ENCODE measurements around the gene HDAC7. TPM values are rescaled to one million over a fixed set of nuclear protein-coding genes. Genes with fewer than 3 reads are reported as not detected.

Gene HDAC7
- polyA plus RNA-seq, 1 donor, result 32.9 TPM

GRCh38 chr12:47786662-47787280, 32.9 kb downstream of the HDAC7 start:
- H3K9me3 ChIP-seq (ENCODE audit: control insufficient read depth, low read depth, low read length), result no peaks in the 10 kb centered on the region
- no CpG with 5 or more reads among the region's 10 CpGs for WGBS (ENCODE audit: insufficient coverage, low lambda C conversion rate)
- no peaks in the 10 kb centered on the region for H3K4me1 ChIP-seq (ENCODE audit: control insufficient read depth, insufficient read depth, low read length)
- H3K27me3 ChIP-seq (ENCODE audit: control insufficient read depth, insufficient read depth, low read length), result no peaks in the 10 kb centered on the region
- peaks cover 94% of the 10 kb centered on the region for H3K36me3 ChIP-seq (ENCODE audit: control insufficient read depth, insufficient read depth, low read length)
- DNase-seq, result peak; percentile 52 to 71
- no peak overlapping the region for H3K4me3 ChIP-seq (ENCODE audit: low read length)
- H3K27ac ChIP-seq (ENCODE audit: low read length), result no peak overlapping the region

- Histone ChIP-seq H3K36me3 (ENCODE audit: control insufficient read depth, insufficient read depth, low read length) (peaks cover 89% of the 10 kb centered on the region), H3K4me3 (ENCODE audit: low read length) (no peak overlapping the region), H3K27me3 (ENCODE audit: control insufficient read depth, insufficient read depth, low read length) (no peaks in the 10 kb centered on the region), H3K9me3 (ENCODE audit: control insufficient read depth, low read depth, low read length) (no peaks in the 10 kb centered on the region), H3K4me1 (ENCODE audit: control insufficient read depth, insufficient read depth, low read length) (no peaks in the 10 kb centered on the region), H3K27ac (ENCODE audit: low read length) (no peak overlapping the region)
- WGBS (ENCODE audit: insufficient coverage, low lambda C conversion rate), result 100% methylated on average over 1 of the region's 11 CpGs
- DNase-seq, result no peak
Measured at GRCh38 chr12:47785887-47786661, 33.6 kb downstream of the HDAC7 start.

GRCh38 chr12:47785036-47785886, 34.4 kb downstream of the HDAC7 start:
- Histone ChIP-seq H3K27ac (ENCODE audit: low read length) (no peak overlapping the region), H3K27me3 (ENCODE audit: control insufficient read depth, insufficient read depth, low read length) (no peaks in the 10 kb centered on the region), H3K36me3 (ENCODE audit: control insufficient read depth, insufficient read depth, low read length) (peaks cover 84% of the 10 kb centered on the region), H3K9me3 (ENCODE audit: control insufficient read depth, low read depth, low read length) (no peaks in the 10 kb centered on the region), H3K4me3 (ENCODE audit: low read length) (no peak overlapping the region), H3K4me1 (ENCODE audit: control insufficient read depth, insufficient read depth, low read length) (no peaks in the 10 kb centered on the region)
- no peak for DNase-seq
- WGBS (ENCODE audit: insufficient coverage, low lambda C conversion rate), result no CpG with 5 or more reads among the region's 15 CpGs

GRCh38 chr12:47783821-47784819, 35.6 kb downstream of the HDAC7 start:
- Histone ChIP-seq H3K27ac (ENCODE audit: low read length) (no peak overlapping the region), H3K4me1 (ENCODE audit: control insufficient read depth, insufficient read depth, low read length) (no peaks in the 10 kb centered on the region), H3K27me3 (ENCODE audit: control insufficient read depth, insufficient read depth, low read length) (no peaks in the 10 kb centered on the region), H3K4me3 (ENCODE audit: low read length) (no peak overlapping the region), H3K9me3 (ENCODE audit: control insufficient read depth, low read depth, low read length) (no peaks in the 10 kb centered on the region), H3K36me3 (ENCODE audit: control insufficient read depth, insufficient read depth, low read length) (peaks cover 74% of the 10 kb centered on the region)
- DNase-seq, result no peak
- no CpG with 5 or more reads among the region's 20 CpGs for WGBS (ENCODE audit: insufficient coverage, low lambda C conversion rate)

- Histone ChIP-seq H3K27ac (ENCODE audit: low read length) (no peak overlapping the region), H3K9me3 (ENCODE audit: control insufficient read depth, low read depth, low read length) (no peaks in the 10 kb centered on the region), H3K36me3 (ENCODE audit: control insufficient read depth, insufficient read depth, low read length) (peaks cover 66% of the 10 kb centered on the region), H3K4me1 (ENCODE audit: control insufficient read depth, insufficient read depth, low read length) (no peaks in the 10 kb centered on the region), H3K4me3 (ENCODE audit: low read length) (no peak overlapping the region), H3K27me3 (ENCODE audit: control insufficient read depth, insufficient read depth, low read length) (no peaks in the 10 kb centered on the region)
- WGBS (ENCODE audit: insufficient coverage, low lambda C conversion rate), result 100% methylated on average over 3 of the region's 17 CpGs
- DNase-seq, result no peak
Measured at GRCh38 chr12:47783024-47783755, 36.5 kb downstream of the HDAC7 start.

GRCh38 chr12:47782372-47782770, 37.3 kb downstream of the HDAC7 start:
- Histone ChIP-seq H3K27me3 (ENCODE audit: control insufficient read depth, insufficient read depth, low read length) (no peaks in the 10 kb centered on the region), H3K4me1 (ENCODE audit: control insufficient read depth, insufficient read depth, low read length) (no peaks in the 10 kb centered on the region), H3K27ac (ENCODE audit: low read length) (no peak overlapping the region), H3K4me3 (ENCODE audit: low read length) (no peak overlapping the region), H3K9me3 (ENCODE audit: control insufficient read depth, low read depth, low read length) (no peaks in the 10 kb centered on the region), H3K36me3 (ENCODE audit: control insufficient read depth, insufficient read depth, low read length) (peaks cover 59% of the 10 kb centered on the region)
- DNase-seq, result no peak
- 50% methylated on average over 1 of the region's 8 CpGs for WGBS (ENCODE audit: insufficient coverage, low lambda C conversion rate)

GRCh38 chr12:47781479-47782371, 38.0 kb downstream of the HDAC7 start:
- DNase-seq, result no peak
- no peaks in the 10 kb centered on the region for H3K4me1 ChIP-seq (ENCODE audit: control insufficient read depth, insufficient read depth, low read length)

GRCh38 chr12:47779943-47780504, 39.7 kb downstream of the HDAC7 start:
- Histone ChIP-seq H3K4me1 (ENCODE audit: control insufficient read depth, insufficient read depth, low read length) (no peaks in the 10 kb centered on the region), H3K36me3 (ENCODE audit: control insufficient read depth, insufficient read depth, low read length) (peaks cover 38% of the 10 kb centered on the region), H3K4me3 (ENCODE audit: low read length) (no peak overlapping the region), H3K27me3 (ENCODE audit: control insufficient read depth, insufficient read depth, low read length) (no peaks in the 10 kb centered on the region), H3K27ac (ENCODE audit: low read length) (no peak overlapping the region), H3K9me3 (ENCODE audit: control insufficient read depth, low read depth, low read length) (no peaks in the 10 kb centered on the region)
- 83% methylated on average over 1 of the region's 11 CpGs for WGBS (ENCODE audit: insufficient coverage, low lambda C conversion rate)
- DNase-seq, result no peak

More at GRCh38 chr12:47781479-47782371, 38.0 kb downstream of the HDAC7 start:
- Histone ChIP-seq H3K9me3 (ENCODE audit: control insufficient read depth, low read depth, low read length) (no peaks in the 10 kb centered on the region), H3K27me3 (ENCODE audit: control insufficient read depth, insufficient read depth, low read length) (no peaks in the 10 kb centered on the region), H3K27ac (ENCODE audit: low read length) (no peak overlapping the region), H3K4me3 (ENCODE audit: low read length) (no peak overlapping the region), H3K36me3 (ENCODE audit: control insufficient read depth, insufficient read depth, low read length) (peaks cover 53% of the 10 kb centered on the region)
- WGBS (ENCODE audit: insufficient coverage, low lambda C conversion rate), result no CpG with 5 or more reads among the region's 13 CpGs
